GM21423 (cell line): ENCODE measurements around the gene HSFY1.
"Not testable (repeated sequence)": the region's sequence is repeated elsewhere in the genome, so short reads cannot be mapped to it uniquely, and the experiment has no call there.

ENCODE experiments used
- ATAC-seq: cut with Tn5 transposase; IDR thresholded peaks from one replicate; pipeline ENCODE4 v1.9.1; 2021; ENCODE audit warnings: mild to moderate bottlenecking, moderate library complexity; ENCODE audit not compliant: unreplicated experiment

The HSFY1 gene

GRCh38 chrY:18546420-18546819 is at the start of gene HSFY1:
TSS of gene HSFY1 (plus strand) at chrY:18546720. CDS start at chrY:18546788, 68 bp downstream.
- not testable (repeated sequence) for ATAC-seq

GRCh38 chrY:18504266-18504665 is 42.3 kb upstream of the HSFY1 start:
- not testable (repeated sequence) for ATAC-seq

- ATAC-seq, result not testable (repeated sequence)
These were observed 15.4 kb upstream of the HSFY1 start for GRCh38 chrY:18530995-18531655.

- not testable (repeated sequence) for ATAC-seq
These were observed 7.6 kb upstream of the HSFY1 start for GRCh38 chrY:18538952-18539351.

GRCh38 chrY:18553132-18553531 is 6.6 kb downstream of the HSFY1 start:
- ATAC-seq, result not testable (repeated sequence)

GRCh38 chrY:18565915-18566314 is 19.4 kb downstream of the HSFY1 start:
- not testable (repeated sequence) for ATAC-seq
